Activated T-cell treated with anti-CD3 and anti-CD28 coated beads, Interleukin-2, amount 50 U/mL, for 72 hours (primary cell): ENCODE results near the gene NEGR1. TPM values are rescaled to one million over a fixed set of nuclear protein-coding genes. Genes with fewer than 3 reads are reported as not detected.
"Not testable (repeated sequence)": the region's sequence is repeated elsewhere in the genome, so short reads cannot be mapped to it uniquely, and the experiment has no call there.

Experiments
- ATAC-seq, 2 donors: fragments of 150-1000 bp; cut with Tn5 transposase; replicated peaks in 1 of 2; 2 replicates each; pipeline ENCODE4 v1.10.0; 2021; ENCODE audit warnings: moderate library complexity in 2 of 2, mild to moderate bottlenecking in 1 of 2
- DNase-seq, 2 donors: peaks; one replicate each; pipeline ENCODE4 v3.0.0; 2021 to 2022; ENCODE audit warnings: mixed read lengths in 1 of 2
- H3K27ac Mint-ChIP-seq: one replicate; pipeline ENCODE4 v1.8.0; 2022; ENCODE audit warnings: mild to moderate bottlenecking, moderate library complexity, mixed read lengths
- H3K27me3 Mint-ChIP-seq: one replicate; pipeline ENCODE4 v1.8.0; 2022; ENCODE audit warnings: low read depth, mixed read lengths
- H3K36me3 Mint-ChIP-seq, 2 donors: one replicate each; pipeline ENCODE4 v1.8.0; 2022; ENCODE audit warnings: mixed read lengths in 2 of 2, mild to moderate bottlenecking in 1 of 2; ENCODE audit not compliant: insufficient read depth in 2 of 2
- H3K4me1 Mint-ChIP-seq: one replicate; pipeline ENCODE4 v1.8.0; 2022; ENCODE audit warnings: low read depth, mixed read lengths
- H3K4me3 Mint-ChIP-seq, 2 donors: one replicate each; pipeline ENCODE4 v1.8.0; 2022; ENCODE audit warnings: mild to moderate bottlenecking in 2 of 2, mixed read lengths in 2 of 2, moderate library complexity in 2 of 2
- H3K9me3 Mint-ChIP-seq, 2 donors: one replicate each; pipeline ENCODE4 v1.8.0; 2022; ENCODE audit warnings: mixed read lengths in 2 of 2
- total RNA-seq, 2 donors: library from RNA; stranded (reverse); gene quantifications; one replicate each; pipeline ENCODE4 v1.2.3, GENCODE V29; 2022

NEGR1 gene
- total RNA-seq, 2 donors from 2014 or later: 0.24 TPM; not detected in 1

- H3K27me3 Mint-ChIP-seq: no peaks in the 10 kb centered on the region
- H3K4me1 Mint-ChIP-seq: no peaks in the 10 kb centered on the region
- H3K9me3 Mint-ChIP-seq: peaks cover 0 to 6% of the 10 kb centered on the region in 2 donors
- no peaks in the 10 kb centered on the region for H3K36me3 Mint-ChIP-seq
- no peak for DNase-seq
- H3K4me3 Mint-ChIP-seq: no peak overlapping the region
- ATAC-seq: no peak
- H3K27ac Mint-ChIP-seq: no peak overlapping the region
Observed at GRCh38 chr1:71920556-71920955, 361.8 kb downstream of the NEGR1 start.

DNA sequence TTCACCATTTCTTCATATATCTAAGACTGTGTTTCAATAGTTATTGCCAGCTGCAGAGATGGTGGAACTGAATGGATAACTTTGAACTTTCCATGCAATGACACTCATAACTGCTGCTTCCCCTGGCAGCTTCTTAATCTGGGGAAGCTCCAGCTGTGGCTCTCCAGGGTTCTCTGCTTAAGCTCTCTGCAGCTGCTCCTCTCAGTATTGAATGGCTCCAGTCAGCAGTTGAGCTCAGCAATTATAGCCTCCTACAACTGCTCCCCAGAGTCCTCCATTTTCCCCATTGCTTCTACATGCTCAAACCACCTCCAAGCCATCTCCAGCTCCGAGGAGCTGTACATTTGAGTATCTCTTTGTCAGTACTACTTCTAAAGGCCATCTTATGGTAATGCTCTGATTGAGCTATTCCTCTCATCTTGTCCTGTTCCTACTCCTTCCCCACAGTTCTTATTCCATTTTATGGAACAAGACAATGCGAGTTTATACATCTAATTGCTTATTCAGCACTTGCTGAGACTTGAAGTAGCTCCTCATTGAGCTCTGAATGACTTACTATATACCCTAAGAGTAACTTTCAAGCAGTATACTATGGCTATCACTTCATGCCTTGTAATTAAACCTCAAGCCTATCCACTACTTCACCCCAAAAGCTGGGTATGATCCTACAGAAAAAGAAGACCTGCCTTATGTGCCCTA lies 362.4 kb downstream of the NEGR1 start:
- H3K4me1 Mint-ChIP-seq: no peaks in the 10 kb centered on the region

DNA sequence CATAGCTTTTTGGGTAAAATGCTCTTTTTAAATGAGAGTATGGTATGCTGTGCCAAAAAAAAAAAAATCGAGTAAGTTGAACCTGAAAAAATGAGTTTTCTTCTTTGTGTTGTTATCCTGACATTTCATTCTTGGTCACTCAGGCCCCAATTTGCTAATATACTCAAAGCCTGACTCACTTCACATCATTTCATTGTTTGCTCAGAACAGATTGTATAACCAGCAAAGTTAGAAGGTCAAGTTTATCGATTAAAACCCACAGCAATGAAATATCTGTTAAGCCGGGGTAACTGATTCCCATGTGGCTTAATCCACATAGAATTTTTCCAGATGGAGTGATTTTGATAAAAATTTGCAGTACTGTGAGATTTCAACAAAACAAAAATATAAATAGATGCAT lies 363.7 kb downstream of the NEGR1 start:
- Mint-ChIP-seq H3K27me3 (no peaks in the 10 kb centered on the region), H3K9me3 (peaks cover 0 to 6% of the 10 kb centered on the region in 2 donors), H3K4me1 (no peaks in the 10 kb centered on the region), H3K27ac (no peak overlapping the region), H3K36me3 (no peaks in the 10 kb centered on the region), H3K4me3 (no peak overlapping the region)
- ATAC-seq (no peak), DNase-seq (no peak)

More for the DNA sequence above, 362.4 kb downstream of the NEGR1 start:
- Mint-ChIP-seq H3K27ac (no peak overlapping the region), H3K4me3 (no peak overlapping the region), H3K9me3 (peaks cover 0 to 6% of the 10 kb centered on the region in 2 donors), H3K27me3 (no peaks in the 10 kb centered on the region), H3K36me3 (no peaks in the 10 kb centered on the region)
- no peak for DNase-seq
- ATAC-seq: no peak

DNA sequence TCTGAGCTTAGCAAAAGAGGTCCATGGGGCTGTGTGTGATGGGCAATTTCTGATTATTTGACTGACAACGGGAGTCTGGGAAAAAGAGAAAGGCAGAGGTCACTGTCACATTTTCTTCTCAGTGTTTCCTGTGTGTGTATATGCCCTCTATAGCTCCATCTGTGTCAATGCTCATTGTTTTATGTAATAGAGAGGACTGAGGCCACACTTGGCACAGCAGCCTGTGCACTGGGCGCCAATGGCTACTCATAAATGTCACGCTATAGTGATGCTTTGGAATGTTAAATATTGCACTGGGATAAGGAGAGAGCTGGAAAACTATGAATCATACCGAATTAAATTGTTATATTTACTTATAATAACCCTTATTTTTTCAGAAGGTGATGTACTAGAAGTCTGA lies 365.4 kb downstream of the NEGR1 start:
- peaks cover 0 to 2% of the 10 kb centered on the region in 2 donors for H3K9me3 Mint-ChIP-seq
- ATAC-seq (no peak), DNase-seq (no peak)
- H3K27ac Mint-ChIP-seq: no peak overlapping the region
- H3K36me3 Mint-ChIP-seq: no peaks in the 10 kb centered on the region
- H3K27me3 Mint-ChIP-seq: no peaks in the 10 kb centered on the region
- no peak overlapping the region for H3K4me3 Mint-ChIP-seq
- H3K4me1 Mint-ChIP-seq: no peaks in the 10 kb centered on the region

DNA sequence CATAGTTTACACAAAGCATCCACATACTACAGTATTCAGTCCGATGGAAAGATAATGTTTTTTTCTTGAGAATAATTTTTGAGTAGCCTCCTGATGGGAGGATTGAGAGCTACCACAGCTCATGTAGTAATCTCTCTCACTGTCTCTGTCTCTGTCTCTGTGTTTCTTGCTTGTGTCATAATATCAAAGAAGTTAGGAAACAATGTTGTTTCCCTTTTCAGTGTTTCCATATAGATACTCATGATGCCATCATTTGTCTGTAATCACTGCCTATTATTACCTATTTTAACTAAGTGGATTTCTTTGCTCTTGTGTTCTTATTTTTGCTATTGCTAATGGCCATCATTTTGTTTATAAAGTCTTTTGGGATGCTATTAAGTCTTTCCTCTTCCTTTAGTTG lies 367.7 kb downstream of the NEGR1 start:
- Mint-ChIP-seq H3K36me3 (no peaks in the 10 kb centered on the region), H3K27ac (no peak overlapping the region), H3K4me3 (no peak overlapping the region), H3K9me3 (peaks cover 0 to 4% of the 10 kb centered on the region in 2 donors), H3K4me1 (no peaks in the 10 kb centered on the region), H3K27me3 (no peaks in the 10 kb centered on the region)
- no peak for DNase-seq
- ATAC-seq: no peak

- Mint-ChIP-seq H3K27me3 (no peaks in the 10 kb centered on the region), H3K9me3 (peaks cover 0 to 5% of the 10 kb centered on the region in 2 donors), H3K4me1 (no peaks in the 10 kb centered on the region), H3K36me3 (no peaks in the 10 kb centered on the region), H3K4me3 (no peak overlapping the region), H3K27ac (no peak overlapping the region)
- DNase-seq (no peak), ATAC-seq (no peak)
Observed at GRCh38 chr1:71908871-71909390, 373.4 kb downstream of the NEGR1 start.

DNA sequence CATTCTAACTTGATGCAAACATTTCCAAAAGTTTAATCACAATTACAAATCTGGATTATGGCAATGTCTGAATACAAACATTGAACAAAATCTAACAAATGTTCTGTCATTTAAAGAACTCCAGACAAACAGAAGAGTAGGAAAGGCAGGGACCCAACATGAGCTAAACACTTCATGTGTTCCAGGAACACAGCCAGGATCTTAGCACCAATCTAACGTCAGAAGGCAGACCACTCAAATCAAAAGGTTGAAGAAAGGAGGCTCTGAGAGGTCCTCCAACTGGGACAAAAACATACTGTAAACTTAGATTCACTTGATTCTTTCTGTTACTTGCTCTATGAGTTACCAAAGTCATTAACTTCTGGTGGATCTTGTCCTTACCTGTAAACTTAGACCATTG lies 374.0 kb downstream of the NEGR1 start:
- H3K36me3 Mint-ChIP-seq: no peaks in the 10 kb centered on the region
- no peaks in the 10 kb centered on the region for H3K27me3 Mint-ChIP-seq
- peaks cover 0 to 5% of the 10 kb centered on the region in 2 donors for H3K9me3 Mint-ChIP-seq
- DNase-seq (no peak), ATAC-seq (no peak)
- H3K27ac Mint-ChIP-seq: no peak overlapping the region
- H3K4me3 Mint-ChIP-seq: no peak overlapping the region
- no peaks in the 10 kb centered on the region for H3K4me1 Mint-ChIP-seq

GRCh38 chr1:71899881-71900280 lies 382.5 kb downstream of the NEGR1 start:
- Mint-ChIP-seq H3K27me3 (no peaks in the 10 kb centered on the region), H3K36me3 (no peaks in the 10 kb centered on the region), H3K4me3 (no peak overlapping the region), H3K4me1 (no peaks in the 10 kb centered on the region), H3K9me3 (peaks cover 0 to 3% of the 10 kb centered on the region in 2 donors), H3K27ac (no peak overlapping the region)
- ATAC-seq: no peak
- DNase-seq: no peak

DNA sequence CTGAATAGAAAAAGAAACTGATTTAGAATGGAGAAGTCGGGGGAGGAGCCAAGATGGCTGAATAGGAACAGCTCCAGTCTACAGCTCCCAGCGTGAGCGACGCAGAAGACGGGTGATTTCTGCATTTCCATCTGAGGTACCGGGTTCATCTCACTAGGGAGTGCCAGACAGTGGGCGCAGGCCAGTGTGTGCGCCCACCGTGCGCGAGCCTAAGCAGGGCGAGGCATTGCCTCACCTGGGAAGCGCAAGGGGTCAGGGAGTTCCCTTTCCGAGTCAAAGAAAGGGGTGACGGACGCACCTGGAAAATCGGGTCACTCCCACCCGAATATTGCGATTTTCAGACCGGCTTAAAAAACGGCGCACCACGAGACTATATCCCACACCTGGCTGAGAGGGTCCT lies 394.2 kb downstream of the NEGR1 start:
- not testable (repeated sequence) for H3K27ac Mint-ChIP-seq, DNase-seq, H3K36me3 Mint-ChIP-seq, H3K4me1 Mint-ChIP-seq, H3K9me3 Mint-ChIP-seq, ATAC-seq, H3K27me3 Mint-ChIP-seq, H3K4me3 Mint-ChIP-seq

DNA sequence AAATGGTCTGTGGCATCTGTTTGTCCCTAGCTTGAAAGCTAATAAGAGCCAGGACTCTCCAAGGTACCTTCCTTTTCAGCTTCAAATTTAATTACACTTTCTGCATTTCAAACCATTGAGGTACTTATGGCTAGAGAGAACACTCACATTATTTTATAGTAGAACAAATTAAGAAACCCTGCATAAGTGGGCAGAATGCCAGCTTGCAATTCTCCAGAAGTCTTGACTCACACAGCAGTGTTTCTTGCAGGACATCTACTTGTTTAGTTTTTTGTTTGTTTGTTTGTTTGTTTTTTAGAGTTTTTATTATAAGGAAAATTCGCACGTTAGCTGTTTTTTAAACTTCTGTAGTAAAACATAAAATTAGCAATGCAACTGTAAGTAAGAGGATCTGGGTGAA lies 397.2 kb downstream of the NEGR1 start:
- DNase-seq: no peak
- H3K36me3 Mint-ChIP-seq: no peaks in the 10 kb centered on the region
- no peak overlapping the region for H3K4me3 Mint-ChIP-seq
- H3K9me3 Mint-ChIP-seq: peaks cover 0 to 3% of the 10 kb centered on the region in 2 donors
- no peak overlapping the region for H3K27ac Mint-ChIP-seq
- no peaks in the 10 kb centered on the region for H3K27me3 Mint-ChIP-seq
- ATAC-seq: no peak
- no peaks in the 10 kb centered on the region for H3K4me1 Mint-ChIP-seq

DNA sequence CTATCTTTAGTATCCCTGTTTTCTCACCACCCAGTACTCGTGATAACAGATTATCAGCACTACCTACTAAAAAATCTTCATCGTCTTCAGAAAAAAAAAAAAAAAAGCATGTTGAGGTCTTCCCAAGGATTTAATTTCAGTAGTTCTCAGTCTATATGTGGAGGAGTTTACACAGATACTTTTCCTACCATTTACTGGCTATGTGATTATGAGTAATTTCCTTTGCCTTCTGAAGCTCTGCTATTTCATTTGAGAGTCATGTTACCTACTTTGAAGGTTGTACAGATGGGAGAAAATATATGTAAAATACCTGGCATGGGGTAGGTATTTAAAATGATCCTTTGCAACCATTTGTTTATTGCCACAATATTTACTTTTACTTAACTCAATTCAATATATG lies 399.7 kb downstream of the NEGR1 start:
- Mint-ChIP-seq H3K36me3 (no peaks in the 10 kb centered on the region), H3K27me3 (no peaks in the 10 kb centered on the region)
- no peak for ATAC-seq

DNA sequence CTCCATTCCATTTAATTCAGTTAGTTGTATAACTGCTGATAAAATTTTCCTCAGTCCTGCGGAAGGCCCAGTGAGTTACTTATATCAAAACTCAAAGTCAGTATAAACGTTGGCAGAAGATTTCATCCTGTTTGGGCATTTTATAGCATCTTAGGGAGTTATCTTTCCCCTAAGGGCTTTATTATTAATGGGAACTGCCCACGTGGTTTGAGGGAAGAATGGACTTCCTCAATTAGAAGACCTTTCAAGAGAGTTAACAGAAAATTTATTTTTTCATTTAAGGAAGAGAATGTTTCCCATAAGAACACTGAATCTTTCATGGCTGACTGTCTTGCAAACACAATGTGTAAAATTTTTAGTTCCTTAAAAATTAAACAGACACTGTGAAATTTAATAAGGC lies 400.1 kb downstream of the NEGR1 start:
- Mint-ChIP-seq H3K9me3 (peaks cover 0 to 3% of the 10 kb centered on the region in 2 donors), H3K4me3 (no peak overlapping the region), H3K36me3 (no peaks in the 10 kb centered on the region), H3K27ac (no peak overlapping the region), H3K4me1 (no peaks in the 10 kb centered on the region), H3K27me3 (no peaks in the 10 kb centered on the region)
- ATAC-seq: no peak
- DNase-seq: no peak

More for the DNA sequence above, 399.7 kb downstream of the NEGR1 start:
- Mint-ChIP-seq H3K4me3 (no peak overlapping the region), H3K9me3 (peaks cover 0 to 3% of the 10 kb centered on the region in 2 donors), H3K27ac (no peak overlapping the region), H3K4me1 (no peaks in the 10 kb centered on the region)
- no peak for DNase-seq

GRCh38 chr1:71881611-71882010 lies 400.7 kb downstream of the NEGR1 start:
- no peaks in the 10 kb centered on the region for H3K27me3 Mint-ChIP-seq
- no peaks in the 10 kb centered on the region for H3K4me1 Mint-ChIP-seq
- ATAC-seq (no peak), DNase-seq (no peak)
- H3K9me3 Mint-ChIP-seq: peaks cover 0 to 3% of the 10 kb centered on the region in 2 donors
- H3K36me3 Mint-ChIP-seq: no peaks in the 10 kb centered on the region
- no peak overlapping the region for H3K4me3 Mint-ChIP-seq
- H3K27ac Mint-ChIP-seq: no peak overlapping the region

DNA sequence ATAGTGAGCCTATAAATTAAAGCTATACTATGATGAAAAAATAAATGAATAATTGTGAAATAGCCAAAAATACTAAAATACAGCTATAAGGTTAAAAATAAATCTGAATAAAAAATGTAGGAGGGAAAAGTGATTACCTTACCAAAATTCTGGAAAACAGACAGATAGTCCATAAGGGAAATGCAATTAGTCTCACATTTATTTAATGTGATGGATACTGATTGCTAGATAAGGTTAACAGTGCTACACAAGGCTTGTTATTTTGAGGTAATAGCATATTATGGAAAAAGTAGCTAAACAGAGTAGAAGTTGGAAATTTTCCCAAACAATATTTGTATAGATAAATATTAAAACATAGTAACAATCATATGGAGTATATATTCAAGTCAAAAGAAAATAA lies 413.0 kb downstream of the NEGR1 start:
- Mint-ChIP-seq H3K9me3 (peaks cover 0 to 2% of the 10 kb centered on the region in 2 donors), H3K4me1 (no peaks in the 10 kb centered on the region), H3K4me3 (no peak overlapping the region), H3K36me3 (no peaks in the 10 kb centered on the region), H3K27ac (no peak overlapping the region), H3K27me3 (no peaks in the 10 kb centered on the region)
- no peak for ATAC-seq
- no peak for DNase-seq
